SK-N-SH (cell line): ENCODE results near the gene SPEG.

Experiments used
- EP300 ChIP-seq, 2 experiments: IDR thresholded peaks; 2 replicates each; pipeline versions ENCODE4 v1.4.0 to v1.6.1; 2012; ENCODE audit warnings: borderline replicate concordance in 1 of 2, low read depth in 1 of 2, low read length in 1 of 2
- EZH2phosphoT487 ChIP-seq: fragments of 200-600 bp; sonication (generic); IDR thresholded peaks from 2 replicates; pipeline ENCODE4 v1.6.1; 2017; ENCODE audit warnings: low read depth, mixed run types, mild to moderate bottlenecking, antibody characterized with exemption, moderate library complexity, borderline replicate concordance
- FOXJ3 ChIP-seq: sonication (generic); formaldehyde crosslinking; IDR thresholded peaks from 2 replicates; pipeline ENCODE4 v1.5.1; 2020; ENCODE audit warnings: mild to moderate bottlenecking, missing genetic modification reagents
- MEF2A ChIP-seq: IDR thresholded peaks from 2 replicates; pipeline ENCODE4 v1.4.0; 2012; ENCODE audit warnings: low read depth, borderline replicate concordance
- MXI1 ChIP-seq: IDR thresholded peaks from 2 replicates; pipeline ENCODE4 v1.6.1; 2012; ENCODE audit warnings: mild to moderate bottlenecking, low read depth, low read length, improper control_type of control experiment
- POLR2AphosphoS5 ChIP-seq: IDR thresholded peaks from 2 replicates; pipeline ENCODE4 v1.6.1; 2012; ENCODE audit warnings: low read depth, low read length
- RAD21 ChIP-seq: IDR thresholded peaks from 2 replicates; pipeline ENCODE4 v1.6.1; 2012; ENCODE audit warnings: mild to moderate bottlenecking, low read length
- SMC3 ChIP-seq: IDR thresholded peaks from 2 replicates; pipeline ENCODE4 v1.6.1; 2012; ENCODE audit warnings: low read depth, low read length, improper control_type of control experiment
- TEAD4 ChIP-seq: IDR thresholded peaks from 2 replicates; pipeline ENCODE4 v1.4.0; 2012; ENCODE audit warnings: mild to moderate bottlenecking, borderline replicate concordance; ENCODE audit not compliant: insufficient read depth
- USF2 ChIP-seq: fragments of 150-350 bp; IDR thresholded peaks from 2 replicates; pipeline ENCODE4 v1.6.1; 2017; ENCODE audit warnings: antibody characterized with exemption, low read length, low read depth, borderline replicate concordance
- YY1 ChIP-seq: IDR thresholded peaks from 2 replicates; pipeline ENCODE4 v1.4.0; 2012; ENCODE audit warnings: low read depth, mild to moderate bottlenecking
- TF ChIP-seq, protein P1 (sequence below): fragments of 200-600 bp; sonication (generic); IDR thresholded peaks from 2 replicates; pipeline ENCODE4 v1.6.1; 2017; ENCODE audit warnings: antibody characterized with exemption, mild to moderate bottlenecking, moderate library complexity
- TF ChIP-seq, protein P2 (sequence below): fragments of 150-350 bp; IDR thresholded peaks from 2 replicates; pipeline ENCODE4 v1.6.1; 2016; ENCODE audit warnings: mild to moderate bottlenecking, low read depth, low read length
- TF ChIP-seq, protein P3 (sequence below): IDR thresholded peaks from 2 replicates; pipeline ENCODE4 v1.6.1; 2012; ENCODE audit warnings: mild to moderate bottlenecking, low read depth, low read length, moderate library complexity

- TF ChIP-seq POLR2AphosphoS5 (no peak), EP300 (IDR thresholded peaks at IDR 0.05; ENCODE audit: borderline replicate concordance in 1 of 2, low read depth in 1 of 2, low read length in 1 of 2) (no peak), EZH2phosphoT487 (no peak), MXI1 (no peak), MEF2A (no peak), FOXJ3 (no peak), YY1 (no peak), TEAD4 (no peak), SMC3 (no peak), RAD21 (no peak), USF2 (no peak)
- TF ChIP-seq, protein P1, sequence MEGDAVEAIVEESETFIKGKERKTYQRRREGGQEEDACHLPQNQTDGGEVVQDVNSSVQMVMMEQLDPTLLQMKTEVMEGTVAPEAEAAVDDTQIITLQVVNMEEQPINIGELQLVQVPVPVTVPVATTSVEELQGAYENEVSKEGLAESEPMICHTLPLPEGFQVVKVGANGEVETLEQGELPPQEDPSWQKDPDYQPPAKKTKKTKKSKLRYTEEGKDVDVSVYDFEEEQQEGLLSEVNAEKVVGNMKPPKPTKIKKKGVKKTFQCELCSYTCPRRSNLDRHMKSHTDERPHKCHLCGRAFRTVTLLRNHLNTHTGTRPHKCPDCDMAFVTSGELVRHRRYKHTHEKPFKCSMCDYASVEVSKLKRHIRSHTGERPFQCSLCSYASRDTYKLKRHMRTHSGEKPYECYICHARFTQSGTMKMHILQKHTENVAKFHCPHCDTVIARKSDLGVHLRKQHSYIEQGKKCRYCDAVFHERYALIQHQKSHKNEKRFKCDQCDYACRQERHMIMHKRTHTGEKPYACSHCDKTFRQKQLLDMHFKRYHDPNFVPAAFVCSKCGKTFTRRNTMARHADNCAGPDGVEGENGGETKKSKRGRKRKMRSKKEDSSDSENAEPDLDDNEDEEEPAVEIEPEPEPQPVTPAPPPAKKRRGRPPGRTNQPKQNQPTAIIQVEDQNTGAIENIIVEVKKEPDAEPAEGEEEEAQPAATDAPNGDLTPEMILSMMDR: no peak
- TF ChIP-seq, protein P2, sequence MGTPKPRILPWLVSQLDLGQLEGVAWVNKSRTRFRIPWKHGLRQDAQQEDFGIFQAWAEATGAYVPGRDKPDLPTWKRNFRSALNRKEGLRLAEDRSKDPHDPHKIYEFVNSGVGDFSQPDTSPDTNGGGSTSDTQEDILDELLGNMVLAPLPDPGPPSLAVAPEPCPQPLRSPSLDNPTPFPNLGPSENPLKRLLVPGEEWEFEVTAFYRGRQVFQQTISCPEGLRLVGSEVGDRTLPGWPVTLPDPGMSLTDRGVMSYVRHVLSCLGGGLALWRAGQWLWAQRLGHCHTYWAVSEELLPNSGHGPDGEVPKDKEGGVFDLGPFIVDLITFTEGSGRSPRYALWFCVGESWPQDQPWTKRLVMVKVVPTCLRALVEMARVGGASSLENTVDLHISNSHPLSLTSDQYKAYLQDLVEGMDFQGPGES: no peak
- TF ChIP-seq, protein P3, sequence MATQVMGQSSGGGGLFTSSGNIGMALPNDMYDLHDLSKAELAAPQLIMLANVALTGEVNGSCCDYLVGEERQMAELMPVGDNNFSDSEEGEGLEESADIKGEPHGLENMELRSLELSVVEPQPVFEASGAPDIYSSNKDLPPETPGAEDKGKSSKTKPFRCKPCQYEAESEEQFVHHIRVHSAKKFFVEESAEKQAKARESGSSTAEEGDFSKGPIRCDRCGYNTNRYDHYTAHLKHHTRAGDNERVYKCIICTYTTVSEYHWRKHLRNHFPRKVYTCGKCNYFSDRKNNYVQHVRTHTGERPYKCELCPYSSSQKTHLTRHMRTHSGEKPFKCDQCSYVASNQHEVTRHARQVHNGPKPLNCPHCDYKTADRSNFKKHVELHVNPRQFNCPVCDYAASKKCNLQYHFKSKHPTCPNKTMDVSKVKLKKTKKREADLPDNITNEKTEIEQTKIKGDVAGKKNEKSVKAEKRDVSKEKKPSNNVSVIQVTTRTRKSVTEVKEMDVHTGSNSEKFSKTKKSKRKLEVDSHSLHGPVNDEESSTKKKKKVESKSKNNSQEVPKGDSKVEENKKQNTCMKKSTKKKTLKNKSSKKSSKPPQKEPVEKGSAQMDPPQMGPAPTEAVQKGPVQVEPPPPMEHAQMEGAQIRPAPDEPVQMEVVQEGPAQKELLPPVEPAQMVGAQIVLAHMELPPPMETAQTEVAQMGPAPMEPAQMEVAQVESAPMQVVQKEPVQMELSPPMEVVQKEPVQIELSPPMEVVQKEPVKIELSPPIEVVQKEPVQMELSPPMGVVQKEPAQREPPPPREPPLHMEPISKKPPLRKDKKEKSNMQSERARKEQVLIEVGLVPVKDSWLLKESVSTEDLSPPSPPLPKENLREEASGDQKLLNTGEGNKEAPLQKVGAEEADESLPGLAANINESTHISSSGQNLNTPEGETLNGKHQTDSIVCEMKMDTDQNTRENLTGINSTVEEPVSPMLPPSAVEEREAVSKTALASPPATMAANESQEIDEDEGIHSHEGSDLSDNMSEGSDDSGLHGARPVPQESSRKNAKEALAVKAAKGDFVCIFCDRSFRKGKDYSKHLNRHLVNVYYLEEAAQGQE: no peak
Measured at GRCh38 chr2:219437141-219437540, 2.5 kb downstream of the SPEG start.
